ENCODE results near the gene ELAVL4.

The ELAVL4 gene

DNA sequence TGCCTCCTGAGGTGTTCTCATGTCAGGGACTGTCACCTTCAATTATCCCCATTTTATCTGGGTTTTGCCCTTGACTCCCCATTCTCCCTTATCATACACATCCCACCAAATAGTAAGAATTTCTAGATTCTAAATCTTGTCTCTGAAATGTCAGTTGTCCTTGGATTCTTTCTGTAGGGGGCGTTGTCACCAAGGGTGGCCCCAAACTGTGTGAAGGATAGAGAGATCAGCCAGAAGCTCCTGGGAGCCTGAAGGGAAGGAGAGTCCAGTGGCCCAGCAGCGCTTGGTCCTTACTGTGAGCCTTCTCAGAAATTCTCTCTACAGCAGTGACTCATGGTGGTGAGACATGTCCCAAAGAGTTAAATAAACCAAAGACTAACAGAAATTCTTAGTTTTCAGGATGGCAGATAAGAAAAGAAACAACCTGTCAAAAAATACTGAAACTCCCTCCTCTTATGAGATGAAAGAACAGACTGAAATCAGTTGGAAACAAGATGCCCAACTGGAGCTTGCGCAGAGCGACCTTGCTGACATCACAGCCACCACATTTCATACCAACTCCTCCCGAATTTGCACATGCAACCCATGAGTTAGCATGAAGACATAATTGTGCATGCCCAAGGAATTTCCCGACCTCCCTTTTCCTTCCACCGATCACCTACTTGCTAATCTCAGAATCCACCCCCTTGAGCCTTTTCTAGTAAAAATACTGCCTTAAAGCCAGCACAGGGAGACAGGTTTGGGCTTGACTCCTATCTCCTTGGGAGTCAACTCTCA lies 109.8 kb downstream of the ELAVL4 start:
- no peak for DNase-seq (ENCODE audit: low read depth)
- TF ChIP-seq, protein P1, sequence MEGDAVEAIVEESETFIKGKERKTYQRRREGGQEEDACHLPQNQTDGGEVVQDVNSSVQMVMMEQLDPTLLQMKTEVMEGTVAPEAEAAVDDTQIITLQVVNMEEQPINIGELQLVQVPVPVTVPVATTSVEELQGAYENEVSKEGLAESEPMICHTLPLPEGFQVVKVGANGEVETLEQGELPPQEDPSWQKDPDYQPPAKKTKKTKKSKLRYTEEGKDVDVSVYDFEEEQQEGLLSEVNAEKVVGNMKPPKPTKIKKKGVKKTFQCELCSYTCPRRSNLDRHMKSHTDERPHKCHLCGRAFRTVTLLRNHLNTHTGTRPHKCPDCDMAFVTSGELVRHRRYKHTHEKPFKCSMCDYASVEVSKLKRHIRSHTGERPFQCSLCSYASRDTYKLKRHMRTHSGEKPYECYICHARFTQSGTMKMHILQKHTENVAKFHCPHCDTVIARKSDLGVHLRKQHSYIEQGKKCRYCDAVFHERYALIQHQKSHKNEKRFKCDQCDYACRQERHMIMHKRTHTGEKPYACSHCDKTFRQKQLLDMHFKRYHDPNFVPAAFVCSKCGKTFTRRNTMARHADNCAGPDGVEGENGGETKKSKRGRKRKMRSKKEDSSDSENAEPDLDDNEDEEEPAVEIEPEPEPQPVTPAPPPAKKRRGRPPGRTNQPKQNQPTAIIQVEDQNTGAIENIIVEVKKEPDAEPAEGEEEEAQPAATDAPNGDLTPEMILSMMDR (IDR thresholded peaks at IDR 0.05; ENCODE audit: control insufficient read depth, insufficient read depth, low read depth, low read length, missing control alignments): no peak
- H3K4me3 ChIP-seq (ENCODE audit: control insufficient read depth, low read depth, low read length): no peak overlapping the region

DNA sequence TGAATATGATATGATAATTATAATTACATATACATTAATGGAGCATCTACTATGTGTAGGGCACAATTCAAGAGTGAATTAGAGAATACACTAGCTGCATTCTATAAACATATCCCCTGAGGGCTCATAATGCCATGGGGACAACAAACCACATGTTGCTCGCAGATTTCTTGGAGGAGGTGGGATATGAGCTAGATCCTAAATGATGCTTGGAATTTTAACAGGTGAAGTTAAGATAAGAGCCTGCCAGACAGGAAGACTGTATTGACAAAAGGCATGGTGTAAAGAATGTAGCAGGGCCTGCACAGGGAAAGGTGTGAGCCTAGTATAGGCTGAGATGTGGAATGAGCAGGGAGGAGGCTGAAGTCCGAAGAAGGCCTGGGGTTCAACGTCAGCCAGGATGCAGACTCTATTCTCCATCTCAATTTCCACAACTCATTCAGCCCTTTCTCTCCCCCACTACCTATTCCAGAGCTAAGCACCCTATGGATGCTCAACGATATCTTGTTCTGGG lies 120.2 kb downstream of the ELAVL4 start:
- DNase-seq (ENCODE audit: low read depth): no peak
- TF ChIP-seq, protein P1 (IDR thresholded peaks at IDR 0.05; ENCODE audit: control insufficient read depth, insufficient read depth, low read depth, low read length, missing control alignments): no peak
- no peak overlapping the region for H3K4me3 ChIP-seq (ENCODE audit: control insufficient read depth, low read depth, low read length)

DNA sequence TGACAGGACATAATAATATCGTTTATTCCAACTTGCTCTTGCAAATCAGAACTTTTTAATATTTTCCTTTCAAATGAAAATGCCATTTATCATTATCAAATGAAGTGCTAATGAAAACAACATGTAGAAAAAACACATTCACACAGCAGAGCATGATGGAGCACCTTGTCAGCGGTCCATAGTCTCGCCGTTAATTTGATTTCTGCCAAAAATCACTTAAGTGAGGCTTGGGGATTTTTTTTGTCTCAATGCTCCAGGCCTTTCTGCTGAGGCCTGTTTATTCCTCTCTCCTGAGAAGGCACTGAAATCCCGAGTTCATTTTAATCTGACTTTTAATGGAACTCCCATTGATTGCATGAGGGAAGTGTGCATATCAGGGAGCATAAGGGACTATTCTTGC lies 122.5 kb downstream of the ELAVL4 start:
- TF ChIP-seq, protein P1 (IDR thresholded peaks at IDR 0.05; ENCODE audit: control insufficient read depth, insufficient read depth, low read depth, low read length, missing control alignments): no peak
- H3K4me3 ChIP-seq (ENCODE audit: control insufficient read depth, low read depth, low read length): no peak overlapping the region
- no peak for DNase-seq (ENCODE audit: low read depth)

DNA sequence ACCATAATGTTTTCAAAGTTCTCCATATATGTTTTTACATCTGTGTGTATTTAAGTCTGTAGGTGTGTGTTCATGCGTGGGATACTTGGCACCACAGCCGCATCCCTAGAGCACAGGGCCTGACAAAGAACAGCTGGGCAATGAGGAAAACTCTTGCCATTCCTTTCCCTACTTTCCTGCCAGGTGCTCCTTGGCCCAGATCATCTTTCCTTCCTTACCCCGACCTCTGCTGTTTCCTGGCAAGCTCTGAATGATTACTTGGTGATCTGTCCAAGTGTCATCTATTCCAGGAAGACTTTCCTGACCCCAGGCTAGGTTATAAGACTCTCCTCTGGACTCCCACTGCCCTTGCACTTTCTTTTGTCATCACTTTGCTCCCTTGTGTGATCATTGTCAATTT lies 123.6 kb downstream of the ELAVL4 start:
- TF ChIP-seq, protein P1 (IDR thresholded peaks at IDR 0.05; ENCODE audit: control insufficient read depth, insufficient read depth, low read depth, low read length, missing control alignments): no peak
- DNase-seq (ENCODE audit: low read depth): no peak
- no peak overlapping the region for H3K4me3 ChIP-seq (ENCODE audit: control insufficient read depth, low read depth, low read length)

DNA sequence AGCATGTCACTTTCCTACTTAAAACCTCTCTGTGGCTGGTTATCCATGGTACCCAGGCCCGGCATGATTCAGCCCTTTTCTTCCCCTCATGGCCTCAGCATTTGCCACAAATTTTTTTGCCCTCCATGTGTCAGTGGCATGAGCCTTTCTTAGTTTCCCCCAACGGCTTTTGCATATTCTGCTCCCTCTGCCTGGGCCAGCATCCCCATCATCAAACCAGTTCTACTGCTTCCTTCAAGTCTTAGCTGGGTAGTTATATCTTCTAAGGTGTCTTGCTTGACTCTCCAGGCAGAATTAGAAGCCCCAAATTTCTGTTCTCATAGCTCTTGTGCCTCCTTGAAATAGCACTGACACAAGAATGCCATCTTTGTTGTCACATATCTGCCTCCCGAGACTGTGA lies 127.9 kb downstream of the ELAVL4 start:
- DNase-seq (ENCODE audit: low read depth): no peak
- TF ChIP-seq, protein P1 (IDR thresholded peaks at IDR 0.05; ENCODE audit: control insufficient read depth, insufficient read depth, low read depth, low read length, missing control alignments): no peak
- no peak overlapping the region for H3K4me3 ChIP-seq (ENCODE audit: control insufficient read depth, low read depth, low read length)

DNA sequence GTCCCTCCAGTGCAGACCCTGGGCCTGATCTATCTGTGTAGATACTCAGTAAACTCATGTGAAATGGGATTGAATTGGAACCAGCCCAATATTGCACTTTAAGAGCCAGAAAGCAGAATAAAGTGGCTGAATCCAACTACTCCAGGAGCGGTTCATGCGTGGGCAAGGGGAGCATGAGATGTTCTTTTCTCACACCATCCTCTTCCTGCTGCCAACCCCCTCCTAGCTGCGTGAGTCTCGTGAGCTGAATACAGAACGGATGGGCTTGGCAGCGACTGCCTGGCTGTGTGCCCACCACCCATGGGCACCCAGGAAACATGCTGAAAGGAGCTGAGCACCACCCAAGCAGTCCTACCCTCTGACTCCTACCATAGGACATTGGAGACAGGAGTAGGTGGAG lies 128.3 kb downstream of the ELAVL4 start:
- no peak overlapping the region for H3K4me3 ChIP-seq (ENCODE audit: control insufficient read depth, low read depth, low read length)
- TF ChIP-seq, protein P1 (IDR thresholded peaks at IDR 0.05; ENCODE audit: control insufficient read depth, insufficient read depth, low read depth, low read length, missing control alignments): no peak
- no peak for DNase-seq (ENCODE audit: low read depth)

Data from AG09309 (cell line).